ENCODE data around the gene HPD.
"Not testable (repeated sequence)": the region's sequence is repeated elsewhere in the genome, so short reads cannot be mapped to it uniquely, and the experiment has no call there.

HPD gene

DNA sequence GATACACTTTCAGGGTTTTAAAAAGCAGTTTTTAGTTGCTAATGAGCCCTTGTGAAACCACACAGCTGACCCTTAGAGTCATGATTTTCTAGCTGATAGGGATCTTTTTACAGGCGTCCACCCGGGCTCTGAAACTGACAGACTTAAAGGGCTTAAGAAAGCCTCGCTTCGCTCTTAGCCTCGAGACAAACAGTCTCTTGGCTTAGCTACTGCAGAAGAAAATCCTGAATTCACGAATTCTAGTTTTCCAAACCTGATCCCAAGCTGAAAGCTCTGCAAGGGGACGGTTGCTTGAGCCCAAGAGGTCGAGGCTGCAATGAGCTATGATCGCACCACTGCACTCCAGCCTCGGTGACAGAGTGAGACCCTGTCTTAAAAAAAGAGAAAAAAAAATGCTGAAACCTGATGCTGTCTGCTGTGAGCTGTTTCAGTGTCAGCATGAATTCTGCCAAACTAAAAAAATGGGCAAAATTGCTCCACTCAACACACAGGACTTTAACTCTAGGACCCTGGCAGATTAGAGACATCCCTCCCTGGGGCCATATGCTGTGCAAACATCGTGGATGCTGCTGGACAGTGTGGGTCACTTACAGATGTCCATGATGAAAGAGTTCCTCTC, 3.1 kb upstream of the HPD start:
- DNase-seq, result no peak

DNA sequence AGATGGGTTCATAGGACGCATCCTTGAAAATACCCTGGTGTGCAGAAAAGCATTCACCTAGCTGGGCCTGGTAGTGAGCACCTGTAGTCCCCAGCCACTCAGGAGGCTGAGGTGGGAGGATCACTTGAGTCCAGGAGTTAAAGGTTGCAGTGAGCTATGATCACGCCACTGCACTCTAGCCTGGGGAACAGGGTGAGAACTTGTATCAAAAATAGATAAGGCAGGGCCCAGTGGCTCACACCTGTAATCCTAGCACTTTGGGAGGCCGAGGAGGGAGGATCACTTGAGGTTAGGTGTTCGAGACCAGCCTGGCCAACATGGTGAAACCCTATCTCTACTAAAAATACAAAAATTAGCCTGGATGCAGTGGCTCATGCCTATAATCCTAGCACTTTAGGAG, 2.0 kb upstream of the HPD start:
- DNase-seq, result not testable (repeated sequence)

DNA sequence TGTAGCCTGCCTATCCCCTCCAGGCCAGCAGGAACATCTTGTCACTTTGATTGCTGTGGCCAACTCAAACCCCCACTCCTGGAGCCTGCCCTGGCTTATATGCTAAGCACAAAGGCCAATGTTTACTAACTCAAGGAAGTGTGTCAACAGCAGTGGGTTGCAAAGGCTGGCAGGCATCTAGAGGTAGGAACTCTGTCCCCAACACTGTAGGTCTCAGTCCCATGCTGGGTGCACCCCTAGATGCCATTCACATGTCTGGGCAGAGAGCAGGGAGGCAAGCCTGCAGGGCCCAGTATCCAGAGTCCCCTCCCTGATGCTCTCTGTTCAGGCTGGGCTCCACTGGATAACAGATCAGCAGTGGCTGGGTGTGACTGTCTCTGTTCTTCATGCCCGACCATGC, 1.6 kb upstream of the HPD start:
- no peak for DNase-seq

DNA sequence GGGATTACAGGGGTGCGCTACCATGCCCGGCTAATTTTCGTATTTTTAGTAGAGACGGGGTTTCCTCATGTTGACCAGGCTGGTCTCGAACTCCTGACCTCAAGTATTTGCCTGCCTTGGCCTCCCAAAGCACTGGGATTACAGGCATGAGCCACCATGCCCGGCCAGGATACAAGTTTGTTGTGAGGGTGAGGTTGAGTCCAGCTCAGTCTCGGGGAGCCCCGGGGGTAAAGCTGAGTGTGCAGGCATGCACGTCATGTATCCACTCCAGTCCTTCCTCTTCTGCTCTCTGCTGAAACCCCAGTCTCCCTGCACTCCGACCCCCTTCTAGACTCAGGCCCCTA, 369 bp downstream of the HPD start:
- DNase-seq, result no peak

DNA sequence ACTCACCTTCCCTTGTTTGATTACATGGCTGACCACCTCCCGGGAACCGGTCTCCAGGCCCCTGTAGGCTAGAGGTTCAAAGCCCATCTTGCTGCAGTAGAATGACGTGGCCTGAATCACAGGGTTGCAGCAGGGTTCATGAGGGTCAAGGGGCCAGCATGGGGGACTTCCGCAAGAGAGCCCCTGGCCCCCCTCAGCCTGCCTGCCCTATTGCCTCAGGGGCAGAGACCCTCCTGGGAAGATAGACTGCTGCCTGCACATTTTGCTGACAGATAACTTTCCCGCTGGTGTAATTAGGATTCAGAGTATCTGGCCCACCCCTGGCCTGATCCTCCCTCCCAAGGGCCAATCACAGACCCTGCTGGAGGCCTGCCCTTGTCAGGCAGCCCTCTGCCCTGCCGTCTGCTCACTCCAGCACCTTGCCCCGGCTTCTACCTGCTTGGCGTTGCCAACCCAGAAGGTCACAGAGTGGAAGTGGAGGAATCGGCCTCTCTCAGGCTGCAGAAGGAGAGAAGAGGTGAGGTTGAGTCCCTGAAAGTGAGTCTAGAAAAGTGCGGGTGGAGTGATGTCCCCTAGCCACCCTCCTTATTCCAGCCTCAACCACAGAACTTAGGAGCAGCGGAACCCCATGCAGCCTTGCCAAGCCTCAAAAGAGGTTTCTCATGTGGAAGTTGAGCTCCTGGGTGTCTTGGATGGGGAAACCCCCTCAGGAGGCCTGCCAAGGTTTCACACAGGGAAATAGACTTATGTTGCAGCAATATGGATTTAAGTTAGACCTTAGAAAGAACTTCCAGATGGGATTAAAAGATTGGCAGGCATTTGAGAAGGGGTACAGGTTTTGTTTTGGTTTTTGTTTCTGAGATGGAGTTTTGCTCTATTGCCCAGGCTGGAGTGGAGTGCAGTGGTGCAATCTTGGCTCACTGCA, 1.1 kb downstream of the HPD start:
- DNase-seq, result no peak

DNA sequence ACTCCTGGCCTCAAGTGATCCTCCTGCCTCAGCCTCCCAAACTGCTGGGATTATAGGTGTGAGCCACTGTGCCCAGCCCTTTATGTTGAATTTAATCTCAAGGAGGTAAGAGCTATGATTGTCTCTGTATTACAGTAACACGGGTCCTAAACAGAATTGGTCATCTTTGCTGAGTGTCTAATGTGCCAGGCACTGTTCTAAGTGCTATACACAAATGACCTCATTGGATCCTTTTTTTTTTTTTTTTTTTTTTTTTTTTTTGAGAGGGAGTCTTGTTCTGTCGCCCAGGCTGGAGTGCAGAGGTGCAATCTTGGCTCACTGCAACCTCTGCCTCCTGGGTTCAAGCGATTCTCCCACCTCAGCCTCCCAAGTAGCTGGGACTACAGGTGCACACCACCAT, 6.3 kb downstream of the HPD start:
- not testable (repeated sequence) for DNase-seq

DNA sequence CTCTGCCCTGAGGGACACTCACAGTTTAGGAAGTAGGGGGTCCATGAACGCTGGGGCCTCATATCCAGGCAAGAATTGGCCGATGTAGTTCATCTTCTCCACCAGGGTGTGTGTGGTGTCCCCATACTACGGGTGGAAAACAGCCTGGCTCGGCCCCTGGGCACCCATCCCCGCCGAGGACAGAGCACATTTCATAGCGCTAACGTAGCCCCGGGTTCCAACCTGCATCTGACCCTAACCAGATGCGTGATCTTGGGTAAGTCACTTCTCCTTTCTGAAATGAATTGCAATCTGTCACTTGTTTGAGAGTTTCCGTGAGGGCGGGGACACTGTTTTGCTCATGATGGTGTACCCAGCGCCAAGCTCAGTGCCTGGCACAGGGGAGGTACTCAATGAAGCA, 9.0 kb downstream of the HPD start:
- DNase-seq, result no peak

DNA sequence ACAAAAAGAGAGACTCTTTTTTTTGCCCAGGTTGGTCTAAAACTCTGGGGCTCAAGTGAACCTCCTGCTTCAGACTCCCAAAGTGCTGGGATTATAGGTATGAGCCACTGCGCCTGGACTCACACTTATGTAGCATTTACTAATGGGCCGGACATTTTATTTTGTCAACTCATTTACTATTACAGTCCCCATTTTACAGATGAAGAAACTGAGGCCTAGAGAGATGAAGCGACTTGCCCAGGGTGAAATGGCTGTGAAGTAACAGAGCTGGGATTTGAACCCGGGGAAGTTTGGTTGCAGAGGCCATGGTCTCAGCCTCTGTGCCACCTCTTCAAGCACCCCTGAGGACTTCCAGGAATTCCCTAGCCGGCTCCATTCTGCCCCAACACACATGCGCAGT, 9.4 kb downstream of the HPD start:
- DNase-seq, result no peak

DNA sequence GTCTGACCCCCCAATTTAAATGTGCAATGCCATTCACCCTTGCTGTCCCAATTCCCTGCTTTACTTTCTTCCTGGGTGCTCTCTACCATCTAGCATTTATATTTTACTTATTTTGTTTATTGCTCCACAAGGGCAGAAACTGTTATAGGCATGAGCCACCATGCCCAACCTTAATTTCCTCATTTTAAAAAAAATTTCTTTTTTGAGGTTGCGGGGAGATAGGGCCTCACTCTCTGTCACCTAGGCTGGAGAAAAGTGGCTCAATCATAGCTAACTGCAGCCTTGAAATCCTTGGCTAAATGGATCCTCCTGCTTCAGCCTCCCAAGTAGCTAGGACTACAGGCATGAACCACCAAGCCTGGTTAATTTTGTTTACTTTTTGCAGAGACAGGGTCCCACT, 13.0 kb downstream of the HPD start:
- no peak for DNase-seq

DNA sequence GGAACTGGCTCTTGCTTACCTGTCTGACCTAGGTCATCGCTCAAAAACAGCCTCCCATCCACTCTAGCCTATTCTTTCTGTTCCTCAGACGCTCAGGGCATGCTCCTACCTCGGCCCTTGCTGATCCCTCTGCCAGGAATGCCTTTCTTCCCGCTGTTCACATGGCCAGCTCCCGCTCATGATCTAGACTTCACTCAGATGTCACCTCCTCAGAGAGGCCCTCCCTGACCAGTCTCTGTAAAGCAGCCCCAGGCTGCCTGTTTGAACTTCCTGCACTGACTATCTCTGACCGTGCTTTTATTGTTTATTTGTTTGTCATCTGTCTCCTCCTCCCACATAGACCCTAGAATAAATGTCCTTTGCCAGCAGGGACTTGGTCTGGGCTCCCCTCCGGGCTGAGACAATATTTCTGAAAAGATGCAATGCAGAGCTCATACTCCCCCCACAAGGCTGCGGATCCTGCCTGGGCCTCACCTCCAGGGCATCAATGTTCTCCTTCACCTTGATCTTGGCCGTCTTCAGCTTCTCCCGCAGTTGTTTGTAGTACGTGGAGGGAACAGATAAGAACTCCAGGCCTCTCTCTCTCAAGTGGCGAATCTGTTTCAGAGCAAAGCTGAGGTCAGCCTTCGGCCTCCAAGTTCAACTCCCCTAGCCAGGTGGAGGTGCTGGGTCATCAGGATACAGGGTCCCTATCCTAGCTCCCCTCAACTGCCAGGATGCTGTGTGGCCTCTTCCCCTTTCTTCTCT, 15.2 kb downstream of the HPD start:
- no peak for DNase-seq

DNA sequence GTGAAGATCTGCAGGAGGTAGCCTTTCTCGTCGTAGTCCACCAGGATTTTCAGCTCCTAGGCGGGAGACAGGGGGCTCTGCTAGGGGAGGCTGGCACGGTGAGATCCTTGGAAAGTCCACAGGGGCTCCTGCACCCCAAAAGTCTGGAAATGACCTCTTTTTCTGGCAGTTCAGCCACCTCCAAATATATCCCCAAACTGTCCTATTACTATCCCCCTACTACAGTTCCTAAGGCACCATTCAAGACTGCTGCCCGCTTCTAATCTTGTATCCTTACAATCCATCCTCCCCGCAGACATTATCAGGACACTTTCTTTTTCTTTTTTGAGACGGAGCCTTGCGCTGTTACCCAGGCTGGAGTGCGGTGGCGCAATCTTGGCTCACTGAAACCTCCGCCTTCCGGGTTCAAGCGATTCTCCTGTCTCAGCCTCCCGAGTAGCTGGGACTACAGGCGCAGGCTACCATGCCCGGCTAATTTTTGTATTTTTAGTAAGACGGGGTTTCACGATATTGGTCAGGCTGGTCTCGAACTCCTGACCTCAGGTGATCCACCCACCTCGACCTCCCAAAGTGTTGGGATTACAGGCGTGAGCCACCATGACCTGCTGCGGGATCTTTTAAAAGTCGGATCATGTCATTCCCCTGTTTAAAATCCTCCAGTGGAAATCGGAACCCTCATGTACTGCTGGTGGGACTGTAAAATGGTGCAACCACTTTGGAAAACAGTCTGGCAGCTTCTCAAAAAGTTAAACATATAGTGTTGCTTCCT, 18.5 kb downstream of the HPD start:
- DNase-seq, result no peak

DNA sequence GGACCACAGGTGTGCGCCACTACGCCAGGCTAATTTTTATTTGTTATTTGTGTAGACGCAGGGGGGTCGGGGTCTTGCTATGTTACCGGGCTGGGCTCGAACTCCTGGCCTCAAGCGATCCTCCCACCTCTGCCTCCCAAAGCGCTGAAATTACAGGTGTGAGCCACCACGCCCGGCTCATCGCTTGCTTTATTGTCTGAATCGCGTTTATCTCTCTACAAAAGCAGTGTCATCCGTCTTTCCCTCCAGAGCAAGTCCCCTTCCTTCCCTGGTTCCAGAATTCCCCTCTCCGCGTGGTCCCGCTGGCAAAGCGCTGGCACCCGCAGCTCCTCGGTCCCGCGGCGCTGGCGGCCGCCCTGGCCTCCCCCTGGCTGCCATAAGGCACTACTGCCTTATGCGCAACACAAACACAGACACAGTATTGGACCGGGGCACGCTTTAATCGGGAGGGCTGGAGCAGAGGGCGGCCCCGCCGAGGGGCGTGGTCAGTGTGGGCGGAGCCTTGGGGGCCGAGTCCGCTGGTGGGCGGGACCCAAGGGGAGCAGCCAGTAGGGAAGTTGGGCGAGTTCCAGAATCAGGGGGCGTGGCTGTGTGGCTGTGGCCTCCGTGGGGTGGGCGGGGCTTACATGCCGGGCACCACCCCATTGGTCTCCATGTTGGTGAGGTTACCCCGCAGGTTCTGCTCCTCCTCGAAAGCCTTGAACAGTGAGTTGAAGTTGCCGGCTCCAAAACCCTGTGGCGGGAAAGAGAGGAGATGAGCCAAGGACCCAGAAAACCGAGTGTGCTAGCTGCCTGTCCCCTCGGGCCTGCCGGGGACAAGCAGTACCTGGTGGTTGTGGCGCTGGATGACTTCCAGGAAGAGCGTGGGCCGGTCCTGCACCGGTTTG, 19.3 kb downstream of the HPD start:
- DNase-seq, result peak; percentile 94

DNA sequence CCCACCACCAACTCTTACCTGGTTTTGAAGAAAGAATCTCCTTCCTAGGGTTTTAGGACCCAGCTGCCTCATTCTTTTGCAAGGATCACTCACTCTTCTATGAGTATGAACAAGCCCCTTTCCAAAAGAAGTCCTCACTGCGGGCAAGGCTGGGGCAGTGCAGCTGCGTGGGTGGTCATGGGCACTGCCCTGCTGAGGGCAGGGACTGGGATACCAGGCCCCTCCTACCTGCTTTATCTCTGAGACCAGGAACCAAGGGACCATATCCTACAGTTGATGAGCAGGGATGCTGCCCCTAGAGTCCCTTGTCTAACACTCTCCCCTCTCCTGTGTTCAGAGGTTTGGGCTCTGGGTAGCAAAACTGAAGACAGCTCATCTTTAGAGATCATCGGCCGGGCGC, 20.5 kb downstream of the HPD start:
- no peak for DNase-seq

DNA sequence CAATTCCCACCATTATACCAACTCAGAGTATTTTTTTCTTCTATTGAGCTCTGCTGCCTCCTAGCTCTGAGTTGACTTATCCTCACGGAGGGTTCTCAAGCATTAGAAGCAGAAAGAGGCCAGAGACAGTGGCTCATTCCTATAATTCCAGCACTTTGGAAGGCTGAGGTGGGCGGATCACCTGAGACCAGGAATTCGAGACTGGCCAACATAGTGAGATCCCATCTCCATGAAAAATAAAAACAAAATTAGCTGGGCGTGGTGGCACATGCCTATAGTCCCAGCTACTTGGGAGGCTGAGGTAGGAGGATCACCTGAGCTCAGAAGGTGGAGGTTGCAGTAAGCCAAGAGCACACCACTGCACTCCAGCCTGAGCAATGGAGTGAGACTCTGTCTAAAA, 21.0 kb downstream of the HPD start:
- DNase-seq, result no peak

DNA sequence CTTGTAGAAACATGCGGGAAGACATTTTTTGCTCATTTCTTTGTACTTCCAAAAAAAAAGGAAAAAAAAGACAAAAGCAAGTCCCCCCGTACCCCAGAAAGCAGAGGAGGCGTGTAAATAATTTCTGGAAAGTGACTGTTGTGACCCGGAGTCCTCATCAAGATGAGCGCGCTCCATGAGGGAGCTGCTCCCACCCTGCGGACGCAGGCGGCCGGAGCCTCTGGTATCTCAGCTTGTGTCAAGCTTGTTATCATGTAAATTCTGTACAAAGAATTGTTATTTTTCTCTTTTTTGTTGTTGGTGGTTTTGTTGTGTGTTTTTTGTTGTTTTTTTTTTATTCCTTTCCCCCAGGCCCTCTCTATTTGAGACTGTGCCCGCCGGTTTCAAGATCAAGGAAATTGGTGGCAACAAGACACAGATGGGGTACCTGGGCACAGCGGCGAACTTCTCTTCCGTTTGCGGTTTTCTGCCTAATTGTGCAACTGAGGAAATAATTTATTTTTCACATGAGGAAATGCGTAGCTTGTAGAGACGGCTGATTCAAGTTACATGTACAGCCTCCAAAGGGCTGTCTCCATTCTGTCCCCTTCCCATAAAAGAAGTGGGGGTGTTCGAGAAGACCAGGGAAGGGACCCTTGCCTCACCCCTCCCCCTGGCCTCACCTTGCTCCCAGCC, 27.0 kb downstream of the HPD start:
- DNase-seq, result no peak

DNA sequence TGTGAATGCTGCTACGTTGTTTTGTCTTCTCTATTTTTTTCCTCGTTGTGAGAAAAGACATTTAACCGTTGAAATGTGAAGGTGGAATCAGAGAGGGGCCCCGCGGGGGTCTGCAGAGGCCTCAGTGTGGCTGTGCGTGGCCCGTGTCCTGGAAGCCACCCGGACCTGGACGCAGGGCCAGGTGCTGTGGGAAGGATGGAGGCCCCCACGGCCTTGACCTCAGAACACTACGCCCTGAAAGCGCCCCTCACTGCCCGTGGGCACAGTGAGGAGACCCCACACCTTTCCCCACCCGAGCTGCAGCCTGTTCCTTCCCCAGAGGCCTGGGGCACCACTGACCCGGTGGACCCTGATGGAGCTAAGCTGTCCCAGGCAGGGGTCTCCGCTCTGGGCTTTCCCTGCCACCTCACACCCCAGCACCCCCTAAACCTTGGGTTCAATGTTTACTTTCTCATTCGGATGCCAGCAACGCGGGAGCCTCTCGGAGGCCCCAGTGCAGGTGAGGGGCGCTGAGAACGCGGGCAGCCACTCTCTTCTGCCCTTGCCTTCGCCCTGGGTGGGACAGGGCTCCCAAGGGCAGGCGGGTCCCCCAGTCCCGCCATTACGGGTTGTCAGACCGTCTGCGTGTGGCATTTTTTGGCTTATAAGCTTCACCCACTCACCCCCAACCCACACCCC, 27.9 kb downstream of the HPD start:
- no peak for DNase-seq

DNA sequence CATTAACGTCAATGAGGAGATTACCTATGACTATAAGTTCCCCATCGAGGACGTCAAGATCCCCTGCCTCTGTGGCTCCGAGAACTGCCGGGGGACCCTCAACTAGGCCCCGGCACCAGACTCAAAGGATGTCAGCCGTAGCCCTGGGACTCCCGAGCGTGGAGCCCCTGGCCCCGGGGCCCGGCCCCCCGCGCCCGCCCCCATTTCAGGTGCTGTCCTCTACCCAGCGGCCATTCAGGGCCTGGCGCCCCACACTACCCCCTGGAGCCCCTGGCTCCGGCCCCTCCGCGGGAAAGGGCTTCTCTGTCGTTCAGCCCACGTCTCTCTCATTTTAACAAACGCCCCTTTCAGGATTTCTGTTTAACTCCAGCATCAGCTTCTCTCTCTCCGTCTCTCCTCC, 28.5 kb downstream of the HPD start:
- DNase-seq, result no peak

DNA sequence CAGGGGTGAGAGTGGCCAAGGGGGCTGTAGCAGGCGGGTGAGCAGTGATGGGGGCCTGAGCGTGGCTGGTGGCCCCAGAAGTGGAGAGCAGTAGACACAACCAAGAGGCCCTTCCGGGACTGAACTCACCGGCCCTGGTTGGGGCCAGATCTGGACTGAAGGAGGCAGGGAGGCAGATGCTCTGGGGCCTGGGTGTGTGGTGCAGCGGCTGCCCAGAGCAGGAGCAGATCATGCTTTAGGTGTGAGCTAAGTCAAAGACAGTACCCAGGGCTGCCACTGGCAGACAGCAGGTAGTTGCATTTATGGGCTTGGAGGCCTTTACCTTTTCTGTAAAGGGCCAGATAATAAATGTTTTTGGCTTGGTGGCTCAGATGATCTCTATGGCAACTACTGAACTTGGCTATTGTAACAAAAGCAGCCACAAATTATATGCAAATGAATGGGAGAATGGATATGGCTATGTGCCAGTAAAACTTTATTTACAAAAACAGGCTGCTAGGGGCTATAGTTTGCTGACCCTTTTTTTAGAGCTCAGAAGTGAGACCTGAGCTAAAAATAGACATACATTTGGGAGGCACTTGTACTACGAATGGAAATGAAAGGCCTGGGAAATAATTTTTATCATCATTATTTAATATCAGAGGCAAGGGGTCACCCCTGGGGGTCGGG, 29.3 kb downstream of the HPD start:
- no peak for DNase-seq

DNA sequence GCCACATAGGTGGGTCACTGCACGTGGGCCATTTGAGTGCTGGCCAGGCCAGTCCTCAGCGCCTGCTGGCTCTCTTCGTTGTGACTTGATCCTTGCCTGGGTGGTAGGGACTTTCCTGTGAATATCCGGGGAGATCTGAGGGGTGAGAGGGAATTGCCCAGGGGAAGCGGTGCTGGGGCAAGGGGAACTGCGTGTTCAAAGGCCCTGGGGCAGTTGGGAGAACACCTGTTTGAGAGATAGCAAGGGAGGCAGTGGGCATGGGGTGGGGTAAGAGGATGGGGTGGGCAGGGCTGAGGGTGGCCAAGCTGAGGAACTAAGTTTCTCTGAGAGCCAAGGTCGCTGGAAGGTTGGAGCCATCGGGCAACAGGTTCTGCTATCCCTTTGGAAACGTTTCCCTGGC, 29.8 kb downstream of the HPD start:
- DNase-seq, result no peak

DNA sequence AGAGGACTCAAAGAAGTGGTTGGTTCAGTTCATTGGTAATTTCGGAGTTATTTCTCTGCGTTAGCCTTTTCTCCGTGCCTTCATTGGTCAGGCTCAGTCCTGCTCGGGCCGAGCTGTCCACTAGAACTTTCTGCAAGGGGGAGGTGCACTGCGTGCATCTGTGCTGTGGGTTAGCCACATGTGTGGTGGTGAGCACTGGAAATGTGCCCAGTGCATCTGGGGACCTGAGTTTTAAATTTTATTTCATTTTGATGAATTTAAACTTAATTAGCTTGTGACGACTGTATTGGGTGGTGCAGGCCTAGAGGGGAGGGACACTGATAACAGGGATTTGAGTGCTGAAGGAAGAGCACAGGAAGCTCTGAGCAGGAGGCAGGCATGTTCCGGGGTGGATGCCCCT, 30.4 kb downstream of the HPD start:
- no peak for DNase-seq
